Femur (tissue), 1 donor: Measurements from ENCODE around the gene SGCD.
"Not testable (repeated sequence)": the region's sequence is repeated elsewhere in the genome, so short reads cannot be mapped to it uniquely, and the experiment has no call there.

Experiments
- DNase-seq: peaks from one replicate; pipeline ENCODE4 v3.0.0-alpha.2; 2017

Gene SGCD

DNA sequence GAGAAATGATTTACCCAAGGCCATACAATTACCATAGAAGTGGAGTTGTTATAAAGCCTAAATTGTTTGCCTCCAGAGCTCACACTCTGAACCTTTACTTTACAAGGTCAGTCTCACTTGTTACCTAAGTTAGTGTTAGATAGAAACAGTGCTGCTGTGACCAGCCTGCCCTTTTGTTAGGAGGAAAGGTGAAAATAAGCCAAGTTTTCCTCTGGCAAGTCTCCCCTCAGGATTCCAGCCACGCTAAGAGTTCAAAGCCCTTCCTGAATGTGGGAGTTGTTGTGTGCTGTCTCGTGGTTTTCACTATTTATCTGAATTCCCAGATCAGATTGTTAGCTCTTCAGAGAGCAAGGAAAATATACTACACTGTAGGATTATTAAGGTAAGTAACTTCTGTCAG, 260.0 kb downstream of the SGCD start:
- no peak for DNase-seq

DNA sequence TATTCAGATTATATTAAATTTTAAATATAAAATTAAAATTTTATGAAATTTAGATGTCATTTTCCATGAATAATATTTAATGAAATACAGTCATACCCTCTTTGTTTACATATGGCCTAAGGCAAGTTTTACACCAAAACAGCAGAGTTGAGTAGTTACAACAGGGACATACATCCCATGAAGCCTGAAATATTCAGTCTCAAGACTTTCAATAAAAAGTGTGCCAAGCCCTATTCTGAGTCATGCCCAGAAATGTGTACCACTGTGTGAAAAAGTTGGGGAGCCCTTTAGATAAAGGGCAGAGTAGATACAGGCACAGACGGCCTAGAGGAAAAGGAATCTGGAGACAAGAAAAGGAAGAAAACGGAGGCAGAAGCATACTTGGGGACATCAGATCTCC, 261.3 kb downstream of the SGCD start:
- no peak for DNase-seq

DNA sequence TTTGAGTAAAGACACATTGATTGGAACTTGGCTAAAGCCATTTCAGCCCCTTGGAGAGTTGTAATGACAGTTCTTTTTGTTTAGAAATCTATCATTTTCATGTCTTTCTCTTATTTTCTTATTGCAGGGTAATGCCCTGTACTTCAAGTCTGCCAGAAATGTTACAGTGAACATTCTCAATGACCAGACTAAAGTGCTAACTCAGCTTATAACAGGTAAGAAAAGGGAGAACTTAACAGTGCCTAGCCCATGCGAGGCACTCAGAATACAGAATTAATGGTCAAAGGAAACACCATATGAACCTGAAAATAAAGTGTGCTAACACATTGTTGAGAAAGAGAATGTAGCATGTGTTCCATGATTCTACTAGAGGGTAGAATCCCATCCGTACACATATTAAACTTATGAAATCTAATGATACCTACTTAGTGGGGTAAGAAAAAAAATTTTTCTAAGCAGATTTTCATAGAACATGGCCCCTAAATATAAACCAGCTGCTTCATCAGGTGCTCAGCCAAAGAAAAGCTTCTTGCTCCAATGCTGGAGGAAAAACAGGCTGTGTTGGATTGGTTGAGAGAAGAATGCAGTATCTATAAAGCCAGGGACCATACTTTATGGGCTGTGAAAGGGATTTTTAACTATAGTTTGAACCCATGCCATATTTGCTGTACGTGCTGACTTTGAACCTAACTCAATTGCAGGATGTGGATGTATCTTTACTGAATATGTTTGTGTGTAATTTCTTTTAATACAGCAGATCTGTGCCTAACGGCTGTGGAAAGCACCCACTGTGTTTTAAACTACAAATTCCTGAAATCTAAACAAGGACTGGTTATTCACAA, 262.4 kb downstream of the SGCD start:
- peak; percentile 55 for DNase-seq

DNA sequence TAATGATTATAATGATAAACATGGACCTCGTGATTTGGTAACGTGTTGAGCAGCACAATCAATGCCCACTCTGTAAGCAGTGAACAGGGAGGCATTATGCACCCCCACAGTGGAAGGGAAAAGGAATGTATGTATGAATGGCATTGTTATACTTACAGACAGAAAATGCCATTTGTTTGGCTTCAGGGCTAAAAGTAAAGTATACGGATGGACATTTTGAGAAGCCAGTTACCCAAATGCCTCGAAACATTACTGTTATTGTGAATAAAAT, 262.9 kb downstream of the SGCD start:
- DNase-seq, result no peak

DNA sequence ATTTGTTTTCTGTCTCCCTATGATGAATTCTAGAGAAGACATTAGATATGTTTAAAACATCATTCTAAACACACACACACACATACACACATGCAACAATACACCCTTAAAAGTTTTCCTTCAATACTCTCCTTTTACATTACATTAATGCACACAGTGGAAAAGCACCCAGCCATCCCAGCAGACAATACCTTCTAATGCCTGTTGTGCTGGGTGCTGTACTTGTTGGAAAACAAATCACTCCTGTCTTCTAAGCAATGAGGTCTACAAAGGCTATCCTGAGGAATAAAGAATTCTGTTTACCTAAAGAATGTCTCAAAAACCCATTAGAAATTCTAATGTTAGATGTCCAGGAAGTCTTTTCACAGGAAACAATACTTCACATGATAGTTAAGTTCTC, 264.0 kb downstream of the SGCD start:
- no peak for DNase-seq

DNA sequence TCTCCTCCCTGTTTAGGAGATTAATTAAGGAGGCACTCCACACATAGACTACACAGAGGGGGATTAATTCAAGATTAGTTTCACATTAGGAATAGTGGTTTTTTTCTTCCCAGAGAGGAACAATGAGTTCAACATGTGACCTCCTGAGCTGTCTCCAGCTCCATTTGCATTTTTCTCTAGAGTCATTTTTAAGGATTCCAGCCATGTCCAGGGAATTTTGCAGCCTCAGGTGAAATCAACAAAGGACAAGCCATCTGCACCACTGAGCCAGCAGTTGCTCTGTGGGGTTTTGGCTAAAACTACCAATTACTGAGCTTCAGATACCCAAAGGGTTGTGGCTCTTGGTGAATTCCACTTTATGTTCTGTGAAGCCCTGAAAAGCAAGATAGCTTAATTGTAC, 264.7 kb downstream of the SGCD start:
- DNase-seq, result no peak

DNA sequence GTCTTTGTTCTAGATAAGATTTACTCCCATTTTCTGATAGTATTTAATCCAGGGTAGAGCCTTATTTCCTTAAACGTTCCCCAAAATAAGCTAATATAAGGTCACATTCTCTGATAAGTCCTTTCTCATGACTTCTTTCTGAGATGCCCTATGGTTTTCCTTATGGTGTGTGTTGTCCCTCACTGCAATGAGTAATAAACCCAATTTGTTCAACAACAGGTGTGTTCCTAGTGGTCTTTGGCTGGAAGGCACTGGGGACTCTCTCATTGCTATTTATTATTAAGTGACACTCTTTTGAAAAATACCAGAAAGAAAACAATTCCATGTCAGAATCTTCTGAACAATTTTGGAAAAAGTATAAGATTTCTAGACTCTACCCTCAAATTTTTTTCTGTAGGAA, 266.6 kb downstream of the SGCD start:
- no peak for DNase-seq

DNA sequence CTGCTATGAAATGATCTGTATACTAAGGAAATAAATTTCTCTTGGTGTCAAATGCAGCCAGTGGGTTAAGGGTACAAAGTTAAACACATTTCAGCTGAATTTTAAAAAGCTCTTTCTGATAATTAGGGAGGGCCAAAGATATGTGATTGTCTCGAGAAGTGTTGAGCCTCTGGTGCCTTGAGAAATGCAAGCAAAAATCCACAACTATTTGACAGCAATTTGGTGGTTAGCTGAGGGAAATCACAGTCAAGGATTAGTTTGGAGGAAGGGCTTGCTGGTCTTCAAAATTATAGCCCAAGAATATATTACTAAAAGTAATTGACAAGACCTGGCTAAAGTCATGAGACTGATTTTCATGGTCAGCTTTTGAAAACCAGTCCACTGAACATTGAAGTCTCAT, 267.4 kb downstream of the SGCD start:
- DNase-seq, result no peak

DNA sequence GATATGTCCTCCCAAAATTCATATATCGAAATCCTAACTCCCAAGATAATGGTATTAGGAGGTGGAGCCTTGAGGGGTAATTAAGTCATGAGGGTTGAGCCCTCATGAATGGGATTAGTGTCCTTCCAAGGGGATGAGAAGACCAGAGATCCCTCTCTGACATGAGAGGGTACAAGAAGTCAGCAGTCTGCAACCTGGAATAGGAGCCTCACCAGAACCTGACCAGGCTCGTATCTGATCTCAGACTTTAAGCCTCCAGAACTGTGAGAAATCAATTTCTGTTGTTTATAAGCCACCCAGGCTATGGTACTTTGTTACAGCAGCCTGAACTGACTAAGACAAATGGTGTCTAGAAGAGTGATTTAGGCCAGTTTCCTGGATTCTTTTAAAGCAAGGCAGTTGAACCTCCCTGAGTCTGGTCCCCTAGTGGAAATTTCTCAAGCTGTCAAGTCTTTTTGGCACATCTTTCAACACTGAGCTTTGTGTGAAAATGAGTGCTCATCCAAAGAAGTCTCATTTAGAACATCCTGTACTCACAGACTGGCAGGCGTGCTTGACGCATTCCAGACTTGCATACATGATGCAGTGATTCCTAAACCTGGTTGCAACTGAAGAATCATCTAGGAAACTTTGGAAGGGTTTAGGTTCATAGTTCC, 268.3 kb downstream of the SGCD start:
- peak; percentile 25 for DNase-seq

DNA sequence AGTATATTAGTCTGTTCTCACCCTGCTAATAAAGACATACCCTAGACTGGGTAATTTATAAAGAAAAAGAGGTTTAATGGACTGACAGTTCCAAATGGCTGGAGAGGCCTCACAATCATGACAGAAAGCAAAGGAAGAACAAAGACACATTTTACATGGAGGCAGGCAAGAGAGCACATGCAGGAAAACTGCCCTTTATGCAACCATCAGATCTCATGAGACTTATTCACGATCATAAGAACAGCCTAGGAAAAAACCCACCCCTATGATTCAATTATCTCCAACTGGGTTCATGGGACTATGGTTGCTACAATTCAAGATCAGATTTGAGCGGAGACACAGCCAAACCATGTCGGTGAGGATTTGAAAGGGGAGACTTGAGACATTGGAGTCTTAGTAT, 270.3 kb downstream of the SGCD start:
- no peak for DNase-seq

DNA sequence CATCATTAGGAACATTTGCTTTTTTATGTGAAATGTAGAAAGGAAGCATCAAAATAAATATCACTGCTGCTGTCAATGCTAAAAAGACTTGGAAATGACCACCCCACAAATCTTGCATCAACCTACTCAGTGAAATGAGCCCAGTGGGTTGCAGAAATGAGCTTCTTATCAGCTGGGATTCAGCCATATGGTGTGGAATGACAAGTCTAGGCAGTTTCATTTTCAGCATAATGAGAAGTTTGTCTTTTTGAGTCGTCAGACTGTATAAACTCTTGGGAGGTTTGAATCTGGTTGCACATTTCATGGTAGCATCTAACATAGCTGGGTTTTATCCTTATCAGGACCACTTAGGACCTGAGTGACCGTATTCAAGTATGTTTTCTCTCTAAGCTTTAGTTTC, 272.0 kb downstream of the SGCD start:
- DNase-seq, result no peak

DNA sequence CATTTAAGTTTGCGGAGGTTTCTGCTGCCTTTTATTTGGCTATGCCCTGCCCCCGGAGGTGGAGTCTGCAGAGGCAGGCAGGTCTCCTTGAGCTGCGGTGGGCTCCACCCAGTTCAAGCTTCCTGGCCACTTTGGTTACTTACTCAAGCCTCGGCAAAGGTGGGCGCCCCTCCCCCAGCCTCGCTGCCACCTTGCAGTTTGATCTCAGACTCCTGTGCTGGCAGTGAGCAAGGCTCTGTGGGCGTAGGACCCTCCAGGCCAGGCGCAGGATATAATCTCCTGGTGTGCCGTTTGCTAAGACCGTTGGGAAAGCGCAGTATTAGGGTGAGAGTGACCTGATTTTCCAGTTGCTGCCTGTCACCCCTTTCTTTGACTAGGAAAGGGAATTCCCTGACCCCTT, 283.6 kb downstream of the SGCD start:
- not testable (repeated sequence) for DNase-seq

DNA sequence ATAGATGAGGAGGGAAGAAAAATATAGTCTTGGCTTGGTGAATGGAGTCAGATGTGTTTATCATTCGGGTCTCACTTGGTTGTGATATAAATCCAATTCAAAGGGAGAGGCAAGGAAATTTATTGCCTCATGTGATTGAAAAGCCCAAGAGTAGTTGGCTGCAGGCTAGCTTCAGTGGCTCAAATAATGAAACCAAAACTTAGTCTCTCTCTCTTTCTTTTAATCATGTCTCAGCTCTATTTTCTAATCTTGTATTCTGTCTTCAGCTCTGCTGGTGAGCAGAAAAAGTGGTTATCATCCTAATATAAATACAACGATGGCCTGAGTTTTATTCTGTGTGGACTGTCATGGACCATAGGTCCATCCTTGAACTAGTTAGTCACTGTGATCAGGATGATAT, 288.9 kb downstream of the SGCD start:
- DNase-seq, result no peak

DNA sequence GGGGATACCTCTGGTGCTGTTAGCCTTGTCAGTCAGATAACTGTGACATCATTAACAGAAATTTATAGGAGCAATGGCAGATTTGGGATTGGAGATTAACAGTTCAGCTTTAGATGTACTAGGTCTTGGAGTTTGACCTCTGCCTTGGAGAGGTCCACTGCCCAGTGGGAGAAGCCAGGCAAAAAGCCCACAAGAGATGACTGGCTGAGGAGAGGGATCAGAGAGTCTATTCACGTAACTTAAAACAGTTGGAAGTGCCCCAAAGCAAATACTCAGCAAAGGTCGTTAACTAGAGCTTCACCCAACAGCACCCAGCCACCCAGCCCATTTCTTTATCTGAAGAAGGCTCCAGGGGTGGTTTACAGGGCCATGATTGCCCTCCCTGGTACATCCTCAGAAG, 290.5 kb downstream of the SGCD start:
- no peak for DNase-seq

DNA sequence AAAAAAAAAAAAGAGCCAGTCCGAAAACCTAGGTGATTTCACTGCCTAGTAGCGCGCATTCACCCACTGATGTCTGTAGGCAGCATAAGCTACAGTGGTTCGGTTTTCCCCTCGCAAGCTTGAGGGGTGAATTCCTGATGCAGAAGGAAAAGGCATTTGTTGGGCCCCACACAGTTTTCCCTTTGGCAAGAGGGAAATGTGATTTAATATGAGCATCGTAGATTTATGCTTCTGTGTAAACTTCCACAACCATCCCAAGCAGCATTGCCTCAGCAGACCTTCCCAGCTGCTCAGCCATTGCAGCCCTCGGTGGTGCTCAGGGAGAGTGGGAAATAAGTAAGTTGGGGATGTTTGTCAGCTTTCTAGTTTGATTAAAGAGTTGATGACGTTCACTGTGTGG, 291.6 kb downstream of the SGCD start:
- no peak for DNase-seq

DNA sequence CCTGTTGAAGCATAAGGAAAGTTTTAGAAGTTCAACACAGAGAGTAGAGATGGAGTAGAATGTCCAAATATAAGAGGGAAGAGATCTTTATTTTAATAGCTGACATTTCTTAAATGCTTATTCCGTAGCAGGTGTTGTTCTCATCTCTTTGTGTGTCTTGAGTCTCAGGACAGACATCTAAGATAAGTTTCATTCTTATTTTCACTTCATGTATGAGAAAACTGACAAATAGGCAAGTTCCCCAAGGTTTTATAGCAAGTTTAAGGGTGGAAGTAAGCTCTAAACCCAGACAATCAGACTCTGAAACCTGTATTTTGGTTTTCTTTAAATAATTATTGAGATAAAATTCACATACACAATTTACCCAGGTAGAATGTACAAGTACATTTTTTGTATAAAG, 294.8 kb downstream of the SGCD start:
- DNase-seq, result no peak

DNA sequence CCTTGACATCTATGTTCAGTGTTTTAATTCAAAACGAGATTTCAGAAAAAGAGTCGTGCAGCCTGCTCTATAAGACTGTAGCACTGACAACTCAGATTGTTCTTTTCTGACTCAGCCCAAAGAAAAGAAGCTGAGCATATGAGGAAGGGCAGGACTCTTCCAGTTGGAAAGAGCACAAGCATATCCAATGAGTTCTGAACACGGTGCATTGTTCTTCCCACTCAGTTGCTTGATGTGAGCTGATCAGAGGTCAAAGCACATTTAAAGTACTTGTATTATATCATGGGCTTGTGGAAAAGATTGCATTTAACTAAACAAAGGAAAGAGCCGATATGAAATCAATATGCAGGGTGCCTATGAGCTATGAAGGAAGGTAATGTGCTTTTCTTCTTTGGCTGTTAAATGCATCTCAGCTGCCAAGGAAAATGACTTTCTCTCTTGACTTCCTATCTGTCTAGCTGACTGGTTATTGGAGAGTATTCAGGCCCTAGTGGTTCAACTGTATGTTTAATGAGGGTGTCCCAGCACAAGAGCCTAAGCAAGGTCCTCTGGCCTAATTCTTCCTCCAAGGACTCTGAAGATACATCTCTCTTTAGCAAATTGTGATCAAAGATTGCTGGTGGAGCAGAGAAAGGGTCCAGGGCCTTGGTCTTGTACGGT, 296.5 kb downstream of the SGCD start:
- DNase-seq, result no peak

DNA sequence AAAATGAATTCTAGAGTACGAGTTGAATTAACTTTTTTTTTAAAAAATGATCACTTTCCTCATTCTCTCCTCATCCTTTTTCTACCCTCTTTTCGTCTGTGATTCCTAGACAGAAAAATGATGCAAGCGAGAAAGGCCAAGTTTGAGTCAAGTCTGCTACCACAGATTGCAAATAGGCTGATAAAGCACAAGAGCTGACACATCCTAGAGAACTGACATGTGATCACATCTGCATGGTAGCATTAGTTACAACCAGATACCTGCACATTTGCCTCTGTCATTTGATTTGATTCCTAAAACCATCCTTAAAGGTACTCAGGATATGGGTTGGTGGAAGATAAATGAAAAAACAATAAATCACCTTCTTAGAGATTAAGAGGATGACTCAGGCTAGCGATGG, 297.7 kb downstream of the SGCD start:
- DNase-seq, result no peak

DNA sequence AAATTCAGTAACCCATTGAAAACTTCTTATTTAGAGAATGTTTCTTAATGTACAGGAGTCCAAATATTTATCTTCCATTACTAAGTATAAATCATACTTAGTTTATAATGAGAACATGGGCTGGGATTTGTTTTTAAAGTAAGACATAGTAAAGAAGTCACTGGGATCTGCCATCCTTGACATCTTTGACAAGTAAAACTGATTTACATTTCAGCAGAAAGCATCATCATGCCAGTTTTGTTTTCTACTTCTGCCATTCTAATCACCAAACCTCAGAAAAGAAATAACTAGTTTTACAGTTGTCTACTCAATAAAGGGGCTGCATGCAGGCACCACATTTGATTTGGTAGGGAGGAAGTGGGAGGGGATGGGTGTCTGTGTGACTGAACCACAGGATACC, 301.5 kb downstream of the SGCD start:
- DNase-seq, result no peak

DNA sequence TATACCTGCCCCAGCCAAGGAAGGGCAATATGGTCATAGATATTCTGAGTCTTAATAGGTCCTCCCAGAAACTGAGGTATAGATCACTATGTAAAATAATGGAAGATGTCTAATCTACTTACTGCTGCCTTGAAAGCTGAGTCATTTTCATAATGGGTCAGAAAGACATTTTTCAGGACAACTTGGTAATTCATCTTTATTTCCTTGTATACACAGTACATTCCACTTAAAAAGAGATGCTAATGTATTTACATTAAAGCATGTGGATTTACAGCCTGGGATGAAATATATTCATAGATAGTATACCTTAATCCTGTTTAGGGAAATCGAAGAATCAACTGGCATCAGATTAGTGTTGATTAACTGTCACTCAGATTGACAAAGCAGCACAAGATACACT, 304.0 kb downstream of the SGCD start:
- no peak for DNase-seq

DNA sequence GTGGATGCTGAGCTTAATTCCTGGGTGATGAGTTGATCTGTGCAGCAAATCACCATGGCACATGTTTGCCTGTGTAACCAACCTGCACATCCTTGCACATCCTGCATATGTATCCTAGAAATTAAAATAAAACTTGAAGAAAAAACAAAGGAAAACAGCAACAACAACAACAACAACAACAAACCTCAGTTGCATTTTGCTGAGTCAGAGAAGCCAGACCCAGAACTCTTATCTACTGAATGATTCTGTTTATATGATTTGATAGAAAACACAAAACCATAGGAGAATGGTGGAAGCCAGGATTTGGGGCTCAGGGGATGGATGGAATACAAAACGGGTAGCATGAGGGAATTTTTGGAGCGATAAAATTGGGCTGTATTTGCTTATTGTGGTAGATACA, 307.3 kb downstream of the SGCD start:
- no peak for DNase-seq

DNA sequence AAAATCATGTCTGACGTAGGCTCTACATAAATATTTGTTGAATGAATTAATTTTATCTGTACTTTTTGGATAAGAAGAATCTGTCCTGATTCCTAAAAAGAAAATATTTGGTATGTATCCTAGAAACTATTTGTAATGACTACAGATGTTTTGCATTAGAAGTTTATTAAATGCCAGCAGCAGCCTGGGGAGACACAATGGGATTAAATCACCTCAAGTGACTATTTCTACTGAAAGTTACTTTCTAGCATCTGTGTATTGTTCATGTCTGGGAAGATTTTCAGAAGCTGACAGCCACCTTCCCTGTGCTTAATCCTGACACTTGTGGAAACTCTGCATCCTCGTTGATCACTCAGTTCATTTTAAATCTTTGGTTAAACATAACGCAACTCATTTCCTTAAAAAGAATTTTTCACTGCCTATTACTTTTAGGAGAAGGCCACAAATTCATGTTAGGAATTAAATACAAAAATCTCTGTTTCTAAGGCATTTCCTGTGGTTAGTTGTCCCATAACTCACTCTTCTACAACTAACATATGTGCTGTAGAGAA, 313.8 kb downstream of the SGCD start:
- DNase-seq, result peak; percentile 49

DNA sequence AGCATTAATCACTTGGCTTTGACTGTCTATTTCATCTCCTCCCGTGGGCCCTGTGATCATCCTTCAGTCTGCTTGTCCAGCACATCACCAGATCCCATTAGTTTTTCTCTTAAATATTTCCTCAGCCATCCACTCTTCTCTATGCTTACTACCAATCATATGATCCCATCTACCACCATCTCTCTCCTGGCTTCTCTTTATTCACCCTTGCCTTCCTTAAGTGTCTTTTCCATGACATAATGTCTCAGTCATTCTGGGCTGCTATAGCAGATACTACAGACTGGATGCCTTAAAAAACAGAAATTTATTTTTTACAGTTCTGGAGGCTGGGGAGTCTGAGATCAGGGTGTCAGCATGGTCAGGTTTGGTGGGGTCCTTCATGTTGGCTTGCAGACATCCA, 314.7 kb downstream of the SGCD start:
- DNase-seq, result no peak

DNA sequence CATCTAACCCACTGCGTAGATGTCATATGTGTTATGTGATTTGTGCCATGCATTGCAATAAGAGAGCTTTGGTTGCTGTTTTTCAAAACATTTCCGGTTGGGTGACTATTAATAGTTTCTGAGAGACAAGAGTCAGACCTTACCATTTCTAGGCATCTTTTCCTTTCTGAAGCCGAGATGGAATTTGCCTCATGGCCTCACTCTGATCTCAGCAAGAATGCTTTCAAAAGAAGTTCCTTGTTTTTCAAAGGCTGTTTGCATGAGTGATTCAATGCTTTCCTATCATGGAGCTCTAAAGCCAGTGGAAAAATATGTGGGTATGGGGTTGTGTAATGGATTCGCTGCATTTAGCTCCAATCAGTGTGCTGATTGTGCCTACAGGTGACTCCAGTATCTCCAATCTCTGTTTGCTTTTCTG, 320.1 kb downstream of the SGCD start:
- no peak for DNase-seq
